Caco-2 (cell line): ENCODE measurements around the gene USP9X. TPM values are rescaled to one million over a fixed set of nuclear protein-coding genes. Genes with fewer than 3 reads are reported as not detected.

Experiments used
- BruUV-seq: library from RNA; stranded (reverse); fragments of 400-500 nt; replicated peaks from 2 replicates; lab custom pipeline; 2021; lab: Mats Ljungman, UMichigan
- CTCF ChIA-PET: fragments of 300-600 bp; sonication (Branson Sonifier 250); formaldehyde crosslinking; loops from one replicate; lab custom pipeline; 2022; ENCODE audit warnings: antibody characterized with exemption; lab: Charles Lee
- POLR2A ChIA-PET: fragments of 300-600 bp; sonication (Branson Sonifier 250); formaldehyde crosslinking; loops from one replicate; lab custom pipeline; 2022; ENCODE audit warnings: antibody characterized with exemption; lab: Charles Lee
- DNase-seq, 2 experiments: peaks; one replicate each; pipeline versions ENCODE4 v3.0.0 to v3.0.0-alpha.2; 2020 to 2022
- H3K27me3 ChIP-seq: replicated peaks from 2 replicates; pipeline ENCODE4 v1.6.0; 2011; ENCODE audit warnings: low read length; ENCODE audit not compliant: control insufficient read depth, insufficient read depth
- H3K36me3 ChIP-seq: 2 replicates; pipeline ENCODE4 v1.5.1; 2011; ENCODE audit warnings: low read length; ENCODE audit not compliant: control insufficient read depth, insufficient read depth
- H3K4me1 ChIP-seq: fragments of 250-450 bp; sonication (Bioruptor Pico); 2 replicates; pipeline ENCODE4 v1.5.1; 2020; ENCODE audit warnings: mild to moderate bottlenecking
- H3K4me3 ChIP-seq: 2 replicates; pipeline ENCODE4 v1.5.1; 2011; ENCODE audit warnings: low read depth, mild to moderate bottlenecking, control low read depth, low read length
- H3K9me3 ChIP-seq: fragments of 250-450 bp; sonication (Bioruptor Pico); 2 replicates; pipeline ENCODE4 v1.5.1; 2020; ENCODE audit warnings: mild to moderate bottlenecking, moderate library complexity
- H3K27ac Mint-ChIP-seq: one replicate; pipeline ENCODE4 v1.8.0; 2022; ENCODE audit warnings: mixed read lengths; ENCODE audit not compliant: unreplicated experiment
- H3K27me3 Mint-ChIP-seq: one replicate; pipeline ENCODE4 v1.8.0; 2022; ENCODE audit warnings: mixed read lengths; ENCODE audit not compliant: insufficient read depth, unreplicated experiment
- H3K36me3 Mint-ChIP-seq: one replicate; pipeline ENCODE4 v1.8.0; 2022; ENCODE audit warnings: mild to moderate bottlenecking, mixed read lengths; ENCODE audit not compliant: insufficient read depth, unreplicated experiment
- H3K4me1 Mint-ChIP-seq: one replicate; pipeline ENCODE4 v1.8.0; 2022; ENCODE audit warnings: low read depth, mixed read lengths; ENCODE audit not compliant: unreplicated experiment
- H3K4me3 Mint-ChIP-seq: one replicate; pipeline ENCODE4 v1.8.0; 2022; ENCODE audit warnings: mild to moderate bottlenecking, moderate library complexity, mixed read lengths; ENCODE audit not compliant: unreplicated experiment
- H3K9me3 Mint-ChIP-seq: one replicate; pipeline ENCODE4 v1.8.0; 2022; ENCODE audit warnings: mixed read lengths; ENCODE audit not compliant: unreplicated experiment
- CTCF ChIP-seq, 2 experiments: fragments of 200-600 bp in 1 of 2; IDR thresholded peaks; 1 replicate in 1 of 2; 2 replicates in 1 of 2; pipeline versions ENCODE4 v1.5.1 to v1.8.0; 2011 to 2022; ENCODE audit warnings: antibody characterized with exemption in 1 of 2, control low read depth in 1 of 2, inconsistent platforms in 1 of 2, low read depth in 1 of 2, low read length in 1 of 2, mild to moderate bottlenecking in 1 of 2, moderate library complexity in 1 of 2; ENCODE audit not compliant: insufficient read depth in 1 of 2, severe bottlenecking in 1 of 2, unreplicated experiment in 1 of 2
- intact Hi-C: fragments of 100-400 bp; cut with micrococcal nuclease; formaldehyde crosslinking; loops from one replicate; pipeline ENCODE4 v1.10.0; 2022; ENCODE audit not compliant: unreplicated experiment
- total RNA-seq: library from RNA; stranded (reverse); gene quantifications from 2 replicates; pipeline ENCODE4 v1.2.3, GENCODE V29; 2022

Gene USP9X
- total RNA-seq, 1 experiment from 2014 or later = 73.7 TPM

- POLR2A ChIA-PET = no interaction called here
- BruUV-seq = no TSS peak
- H3K4me1 Mint-ChIP-seq = no peaks in the 10 kb centered on the region
- CTCF ChIA-PET = no interaction called here
- H3K9me3 Mint-ChIP-seq = no peaks in the 10 kb centered on the region
- Histone ChIP-seq H3K4me3 (no peak overlapping the region), H3K4me1 (no peaks in the 10 kb centered on the region), H3K27me3 (no peaks in the 10 kb centered on the region), H3K36me3 (no peaks in the 10 kb centered on the region; the same call in 1 of the 2 replicates), H3K9me3 (no peaks in the 10 kb centered on the region)
- H3K36me3 Mint-ChIP-seq = peaks cover 42% of the 10 kb centered on the region
- no peak overlapping the region for H3K27ac Mint-ChIP-seq
- no peak overlapping the region for H3K4me3 Mint-ChIP-seq
- no peaks in the 10 kb centered on the region for H3K27me3 Mint-ChIP-seq
- no peak for DNase-seq
- TF ChIP-seq CTCF (IDR thresholded peaks at IDR 0.05; ENCODE audit: insufficient read depth in 1 of 2, low read depth in 1 of 2, low read length in 1 of 2, severe bottlenecking in 1 of 2, unreplicated experiment in 1 of 2) = no peak
- intact Hi-C loops = no loop called here
Measured at GRCh38 chrX:41176263-41176662, 91.0 kb downstream of the USP9X start.

GRCh38 chrX:41177297-41177696 is 92.1 kb downstream of the USP9X start:
- Mint-ChIP-seq H3K4me1 (no peaks in the 10 kb centered on the region), H3K9me3 (no peaks in the 10 kb centered on the region), H3K27ac (no peak overlapping the region), H3K36me3 (peaks cover 47% of the 10 kb centered on the region), H3K27me3 (no peaks in the 10 kb centered on the region), H3K4me3 (no peak overlapping the region)
- intact Hi-C loops = no loop called here
- no peak for DNase-seq
- no TSS peak for BruUV-seq
- Histone ChIP-seq H3K4me1 (no peaks in the 10 kb centered on the region), H3K27me3 (no peaks in the 10 kb centered on the region), H3K4me3 (no peak overlapping the region), H3K9me3 (no peaks in the 10 kb centered on the region), H3K36me3 (no peaks in the 10 kb centered on the region; the same call in 1 of the 2 replicates)
- no peak for TF ChIP-seq CTCF (IDR thresholded peaks at IDR 0.05; ENCODE audit: insufficient read depth in 1 of 2, low read depth in 1 of 2, low read length in 1 of 2, severe bottlenecking in 1 of 2, unreplicated experiment in 1 of 2)
- ChIA-PET CTCF (no interaction called here), POLR2A (no interaction called here)

DNA sequence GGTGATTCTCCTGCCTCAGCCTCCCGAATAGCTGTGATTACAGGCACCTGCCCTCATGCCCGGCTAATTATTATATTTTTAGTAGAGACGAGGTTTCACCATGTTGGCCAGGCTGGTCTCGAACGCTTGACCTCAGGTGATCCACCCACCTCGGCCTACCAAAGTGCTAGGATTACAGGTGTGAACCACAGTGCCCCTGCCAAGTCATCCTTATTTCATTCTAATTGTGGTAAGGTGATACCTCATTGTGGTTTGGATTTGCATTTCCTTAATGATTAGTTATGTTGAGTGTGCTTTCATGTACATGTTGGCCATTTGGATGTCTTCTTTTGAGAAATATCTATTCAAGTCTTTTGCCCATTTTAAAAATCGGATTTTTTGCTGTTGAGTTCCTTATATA is 93.0 kb downstream of the USP9X start:
- Histone ChIP-seq H3K36me3 (no peaks in the 10 kb centered on the region; the same call in 1 of the 2 replicates), H3K4me3 (no peak overlapping the region), H3K4me1 (no peaks in the 10 kb centered on the region), H3K9me3 (no peaks in the 10 kb centered on the region), H3K27me3 (no peaks in the 10 kb centered on the region)
- no peak for DNase-seq
- POLR2A ChIA-PET = no interaction called here
- intact Hi-C loops = no loop called here
- no peak overlapping the region for H3K4me3 Mint-ChIP-seq
- TF ChIP-seq CTCF (IDR thresholded peaks at IDR 0.05; ENCODE audit: insufficient read depth in 1 of 2, low read depth in 1 of 2, low read length in 1 of 2, severe bottlenecking in 1 of 2, unreplicated experiment in 1 of 2) = no peak
- H3K27ac Mint-ChIP-seq = no peak overlapping the region
- H3K4me1 Mint-ChIP-seq = no peaks in the 10 kb centered on the region
- peaks cover 41% of the 10 kb centered on the region for H3K36me3 Mint-ChIP-seq
- H3K27me3 Mint-ChIP-seq = no peaks in the 10 kb centered on the region
- BruUV-seq = no TSS peak
- CTCF ChIA-PET = no interaction called here
- H3K9me3 Mint-ChIP-seq = no peaks in the 10 kb centered on the region
